MM.1S (cell line): ENCODE data around the gene FAM237A.

Experiments used
- DNase-seq: peaks from one replicate; pipeline ENCODE4 v3.0.0-alpha.2; 2015
- H2AFZ ChIP-seq: fragments of 300-600 bp; sonication (generic); 2 replicates; pipeline ENCODE4 v1.6.0; 2016; ENCODE audit warnings: antibody characterized with exemption, low read length
- H3F3A ChIP-seq: fragments of 300-600 bp; sonication (generic); 2 replicates; pipeline ENCODE4 v1.6.1; 2016; ENCODE audit warnings: mild to moderate bottlenecking, antibody characterized with exemption, low read length, moderate library complexity, mixed read lengths; ENCODE audit not compliant: insufficient read depth
- H3K27ac ChIP-seq: fragments of 300-600 bp; sonication (generic); 2 replicates; pipeline ENCODE4 v1.5.1; 2016; ENCODE audit warnings: mild to moderate bottlenecking, low read length
- H3K27me3 ChIP-seq: fragments of 300-600 bp; sonication (generic); replicated peaks from 2 replicates; pipeline ENCODE4 v1.6.0; 2016; ENCODE audit warnings: low read length; ENCODE audit not compliant: insufficient read depth
- H3K36me3 ChIP-seq: fragments of 300-600 bp; sonication (generic); replicated peaks from 2 replicates; pipeline ENCODE4 v1.6.1; 2016; ENCODE audit warnings: mild to moderate bottlenecking, low read length, mixed read lengths; ENCODE audit not compliant: insufficient read depth
- H3K4me1 ChIP-seq: fragments of 300-600 bp; sonication (generic); 2 replicates; pipeline ENCODE4 v1.6.1; 2016; ENCODE audit warnings: low read length, mixed read lengths
- H3K4me2 ChIP-seq: fragments of 300-600 bp; sonication (generic); 2 replicates; pipeline ENCODE4 v1.6.0; 2016; ENCODE audit warnings: low read depth, low read length
- H3K4me3 ChIP-seq: fragments of 300-600 bp; sonication (generic); 2 replicates; pipeline ENCODE4 v1.5.1; 2016; ENCODE audit warnings: low read length, mixed read lengths
- H3K79me2 ChIP-seq: fragments of 300-600 bp; sonication (generic); 2 replicates; pipeline ENCODE4 v1.6.1; 2016; ENCODE audit warnings: mixed run types, low read length, mixed read lengths
- H3K9ac ChIP-seq: fragments of 300-600 bp; sonication (generic); 2 replicates; pipeline ENCODE4 v1.6.1; 2016; ENCODE audit warnings: low read length, mixed read lengths
- H3K9me2 ChIP-seq: fragments of 300-600 bp; sonication (generic); replicated peaks from 2 replicates; pipeline ENCODE4 v1.6.1; 2016; ENCODE audit warnings: mild to moderate bottlenecking, low read length, mixed read lengths; ENCODE audit not compliant: insufficient read depth
- H3K9me3 ChIP-seq: fragments of 300-600 bp; sonication (generic); replicated peaks from 2 replicates; pipeline ENCODE4 v1.6.1; 2016; ENCODE audit warnings: mild to moderate bottlenecking, low read length, mixed read lengths; ENCODE audit not compliant: insufficient read depth
- H4K20me1 ChIP-seq: fragments of 300-600 bp; sonication (generic); 2 replicates; pipeline ENCODE4 v1.6.1; 2016; ENCODE audit warnings: mild to moderate bottlenecking, low read length, moderate library complexity, mixed read lengths; ENCODE audit not compliant: insufficient read depth
- CTCF ChIP-seq: fragments of 300-600 bp; sonication (generic); IDR thresholded peaks from 2 replicates; pipeline ENCODE4 v1.5.1; 2016; ENCODE audit warnings: antibody characterized with exemption, low read length, mixed read lengths
- EZH2 ChIP-seq: fragments of 300-600 bp; sonication (generic); optimal IDR thresholded peaks from 2 replicates; pipeline ENCODE3; 2017; ENCODE audit warnings: low read depth, mild to moderate bottlenecking, antibody characterized with exemption, low read length, mixed read lengths
- EZH2phosphoT487 ChIP-seq: fragments of 300-600 bp; sonication (generic); IDR thresholded peaks from 2 replicates; pipeline ENCODE4 v1.6.1; 2018; ENCODE audit warnings: antibody characterized with exemption, low read length

FAM237A gene

GRCh38 chr2:206635015-206635414 is 7.3 kb upstream of the FAM237A start:
- no peaks in the 10 kb centered on the region for H3K36me3 ChIP-seq
- H3K27ac ChIP-seq: no peak overlapping the region
- H3K79me2 ChIP-seq: no peaks in the 10 kb centered on the region
- H3K9me2 ChIP-seq: no peaks in the 10 kb centered on the region
- no peak overlapping the region for H2AFZ ChIP-seq
- no peak for TF ChIP-seq CTCF
- TF ChIP-seq EZH2: no peak
- no peak for TF ChIP-seq EZH2phosphoT487
- no peaks in the 10 kb centered on the region for H3K4me1 ChIP-seq
- no peaks in the 10 kb centered on the region for H3K27me3 ChIP-seq
- no peaks in the 10 kb centered on the region for H3F3A ChIP-seq
- H4K20me1 ChIP-seq: no peaks in the 10 kb centered on the region
- H3K9me3 ChIP-seq: no peaks in the 10 kb centered on the region
- no peak overlapping the region for H3K9ac ChIP-seq
- H3K4me3 ChIP-seq: no peak overlapping the region
- H3K4me2 ChIP-seq: no peak overlapping the region
- no peak for DNase-seq

GRCh38 chr2:206639636-206640035 is 2.7 kb upstream of the FAM237A start:
- Histone ChIP-seq H3K79me2 (no peaks in the 10 kb centered on the region), H3K9ac (no peak overlapping the region)

DNA sequence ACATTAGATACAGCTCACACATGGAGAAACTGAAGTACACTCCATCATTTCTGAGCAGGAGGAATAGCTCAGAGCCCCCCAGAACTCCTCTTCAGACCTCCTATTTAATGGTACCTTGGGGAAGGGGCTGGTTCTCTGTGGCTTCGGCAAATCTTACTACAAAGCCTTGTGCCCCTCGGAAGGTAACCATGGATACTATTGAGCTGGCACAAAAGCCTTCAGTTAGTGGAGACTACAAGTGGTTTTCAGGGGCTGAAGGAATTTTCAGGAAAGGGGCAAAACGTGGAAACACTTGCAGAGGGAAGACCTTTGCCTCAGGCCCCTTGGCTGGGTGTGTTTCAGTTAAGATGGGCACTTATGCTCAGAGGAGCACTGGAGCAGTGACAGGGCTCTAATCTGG is 1.1 kb upstream of the FAM237A start:
- no peaks in the 10 kb centered on the region for H3K79me2 ChIP-seq
- no peak overlapping the region for H2AFZ ChIP-seq
- no peaks in the 10 kb centered on the region for H3K9me2 ChIP-seq
- H4K20me1 ChIP-seq: no peaks in the 10 kb centered on the region
- no peak overlapping the region for H3K9ac ChIP-seq
- no peaks in the 10 kb centered on the region for H3K36me3 ChIP-seq
- no peak for TF ChIP-seq CTCF
- no peak for TF ChIP-seq EZH2
- no peak for TF ChIP-seq EZH2phosphoT487
- no peak overlapping the region for H3K4me3 ChIP-seq
- H3K9me3 ChIP-seq: no peaks in the 10 kb centered on the region
- no peaks in the 10 kb centered on the region for H3K4me1 ChIP-seq
- H3F3A ChIP-seq: no peaks in the 10 kb centered on the region
- no peak overlapping the region for H3K27ac ChIP-seq
- DNase-seq: no peak
- H3K27me3 ChIP-seq: no peaks in the 10 kb centered on the region
- no peak overlapping the region for H3K4me2 ChIP-seq

More at GRCh38 chr2:206639636-206640035, 2.7 kb upstream of the FAM237A start:
- Histone ChIP-seq H3K27me3 (no peaks in the 10 kb centered on the region), H3K36me3 (no peaks in the 10 kb centered on the region), H2AFZ (no peak overlapping the region), H3K4me2 (no peak overlapping the region), H3K9me2 (no peaks in the 10 kb centered on the region), H3K4me1 (no peaks in the 10 kb centered on the region), H3K9me3 (no peaks in the 10 kb centered on the region), H4K20me1 (no peaks in the 10 kb centered on the region), H3F3A (no peaks in the 10 kb centered on the region), H3K27ac (no peak overlapping the region), H3K4me3 (no peak overlapping the region)
- TF ChIP-seq EZH2phosphoT487 (no peak), CTCF (no peak), EZH2 (no peak)
- no peak for DNase-seq
